ENCODE measurements around the gene PLXND1.

The PLXND1 gene

DNA sequence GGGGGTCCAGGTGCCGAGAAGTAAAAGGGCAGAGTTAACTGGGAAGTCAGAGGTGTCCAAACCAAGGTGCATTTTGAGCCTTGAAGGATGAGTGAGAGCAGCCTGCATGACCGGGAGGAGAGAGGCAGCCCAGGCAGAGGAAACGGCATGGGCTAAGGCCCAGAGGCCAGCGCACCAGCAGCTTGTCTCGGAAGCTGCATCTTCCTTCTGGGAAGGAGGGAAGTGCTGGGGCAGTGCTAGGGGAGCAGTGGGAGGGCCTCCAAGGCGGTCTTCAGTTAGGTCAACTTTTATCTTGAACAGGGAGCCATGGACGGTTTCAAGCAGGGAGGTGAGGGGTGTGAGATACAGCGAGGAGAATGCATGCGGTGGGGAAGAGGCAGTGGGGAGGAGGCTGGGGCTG is 62.5 kb downstream of the PLXND1 start:
- no peak for DNase-seq (ENCODE audit: low read depth in 1 of 2, low spot score in 1 of 2)
- no peaks in the 10 kb centered on the region for H3K27me3 ChIP-seq (ENCODE audit: insufficient read depth, poor library complexity, severe bottlenecking)
- H3K4me3 ChIP-seq (replicated peaks; ENCODE audit: insufficient read depth, low read length) = no peak overlapping the region
- TF ChIP-seq POLR2AphosphoS5 (IDR thresholded peaks at IDR 0.05; ENCODE audit: low read depth) (no peak), SPI1 (IDR thresholded peaks at IDR 0.05; ENCODE audit: borderline replicate concordance, low read depth) (no peak), GABPA (IDR thresholded peaks at IDR 0.05; ENCODE audit: low read depth) (no peak), REST (IDR thresholded peaks at IDR 0.05; ENCODE audit: insufficient replicate concordance, low read depth) (no peak)
- H3K27ac ChIP-seq (replicated peaks) = no peak overlapping the region

- DNase-seq (ENCODE audit: low read depth in 1 of 2, low spot score in 1 of 2) = no peak
- Histone ChIP-seq H3K4me3 (replicated peaks; ENCODE audit: insufficient read depth, low read length) (no peak within 1 kb of the TSS), H3K27ac (replicated peaks) (no peak within 1 kb of the TSS), H3K27me3 (ENCODE audit: insufficient read depth, poor library complexity, severe bottlenecking) (no peaks in the 10 kb centered on the region)
- TF ChIP-seq POLR2AphosphoS5 (IDR thresholded peaks at IDR 0.05; ENCODE audit: low read depth) (no peak), REST (IDR thresholded peaks at IDR 0.05; ENCODE audit: insufficient replicate concordance, low read depth) (no peak), GABPA (IDR thresholded peaks at IDR 0.05; ENCODE audit: low read depth) (no peak), SPI1 (IDR thresholded peaks at IDR 0.05; ENCODE audit: borderline replicate concordance, low read depth) (no peak)
- TF ChIP-seq, protein P1, sequence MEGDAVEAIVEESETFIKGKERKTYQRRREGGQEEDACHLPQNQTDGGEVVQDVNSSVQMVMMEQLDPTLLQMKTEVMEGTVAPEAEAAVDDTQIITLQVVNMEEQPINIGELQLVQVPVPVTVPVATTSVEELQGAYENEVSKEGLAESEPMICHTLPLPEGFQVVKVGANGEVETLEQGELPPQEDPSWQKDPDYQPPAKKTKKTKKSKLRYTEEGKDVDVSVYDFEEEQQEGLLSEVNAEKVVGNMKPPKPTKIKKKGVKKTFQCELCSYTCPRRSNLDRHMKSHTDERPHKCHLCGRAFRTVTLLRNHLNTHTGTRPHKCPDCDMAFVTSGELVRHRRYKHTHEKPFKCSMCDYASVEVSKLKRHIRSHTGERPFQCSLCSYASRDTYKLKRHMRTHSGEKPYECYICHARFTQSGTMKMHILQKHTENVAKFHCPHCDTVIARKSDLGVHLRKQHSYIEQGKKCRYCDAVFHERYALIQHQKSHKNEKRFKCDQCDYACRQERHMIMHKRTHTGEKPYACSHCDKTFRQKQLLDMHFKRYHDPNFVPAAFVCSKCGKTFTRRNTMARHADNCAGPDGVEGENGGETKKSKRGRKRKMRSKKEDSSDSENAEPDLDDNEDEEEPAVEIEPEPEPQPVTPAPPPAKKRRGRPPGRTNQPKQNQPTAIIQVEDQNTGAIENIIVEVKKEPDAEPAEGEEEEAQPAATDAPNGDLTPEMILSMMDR (IDR thresholded peaks at IDR 0.05; ENCODE audit: insufficient read depth, low read length) = no peak
Measured at GRCh38 chr3:129543156-129543790, 63.2 kb downstream of the PLXND1 start, which contains the start of gene H1-8. Gene H1-8 (plus strand): TSS chr3:129543175. CDS start chr3:129543219, 44 bp downstream.

DNA sequence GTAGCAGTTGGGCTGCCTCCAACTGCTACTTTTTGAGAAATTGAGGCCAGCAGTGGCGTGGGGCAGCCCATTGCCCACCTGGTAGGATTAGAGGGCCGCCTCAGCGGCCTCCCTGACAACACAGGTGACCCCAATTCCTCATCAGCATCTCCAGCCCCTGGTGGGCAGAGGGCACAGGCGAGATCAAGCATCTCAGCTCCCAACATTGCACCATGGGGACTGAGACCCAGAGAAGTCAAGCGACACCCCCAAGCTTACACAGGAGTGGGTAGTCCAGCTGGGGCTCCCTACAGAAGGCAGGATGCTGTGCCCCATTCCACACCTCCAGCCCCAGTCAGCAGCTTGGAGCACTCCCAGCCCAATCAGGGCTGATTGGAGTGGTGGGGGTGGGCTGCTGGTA is 63.7 kb downstream of the PLXND1 start:
- H3K27me3 ChIP-seq (ENCODE audit: insufficient read depth, poor library complexity, severe bottlenecking) = no peaks in the 10 kb centered on the region
- H3K27ac ChIP-seq (replicated peaks) = no peak overlapping the region
- H3K4me3 ChIP-seq (replicated peaks; ENCODE audit: insufficient read depth, low read length) = no peak overlapping the region
- TF ChIP-seq REST (IDR thresholded peaks at IDR 0.05; ENCODE audit: insufficient replicate concordance, low read depth) (no peak), POLR2AphosphoS5 (IDR thresholded peaks at IDR 0.05; ENCODE audit: low read depth) (no peak), GABPA (IDR thresholded peaks at IDR 0.05; ENCODE audit: low read depth) (no peak), SPI1 (IDR thresholded peaks at IDR 0.05; ENCODE audit: borderline replicate concordance, low read depth) (no peak)
- TF ChIP-seq, protein P1 (IDR thresholded peaks at IDR 0.05; ENCODE audit: insufficient read depth, low read length) = no peak
- no peak for DNase-seq (ENCODE audit: low read depth in 1 of 2, low spot score in 1 of 2)
